Measurements from ENCODE around the gene NARF. TPM values are rescaled to one million over a fixed set of nuclear protein-coding genes. Genes with fewer than 3 reads are reported as not detected.

NARF gene
- total and polyA plus RNA-seq, 2 donors (not counting 3 experiments of a cell fraction or from before 2014, with no cell fraction given) = 83.4 to 158 TPM

DNA sequence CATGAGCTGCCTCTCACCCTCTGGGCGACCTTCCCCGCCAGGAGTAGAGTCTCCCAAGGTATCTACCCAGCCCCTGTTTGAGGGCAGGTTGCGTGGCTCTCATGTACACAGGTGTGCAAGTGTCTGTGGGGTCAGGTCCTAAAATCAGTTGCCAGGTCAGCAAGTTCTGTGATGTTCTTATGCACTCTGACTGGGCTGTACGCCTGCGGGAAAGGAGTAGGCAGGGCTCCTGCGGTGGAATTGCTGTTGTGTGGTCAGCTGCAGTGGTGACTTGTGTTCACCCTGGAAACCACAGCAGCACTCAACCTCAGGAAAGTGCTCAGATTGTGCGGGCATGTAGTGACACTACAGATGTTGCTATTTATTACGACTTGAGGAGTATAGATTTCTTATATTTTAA, 19.4 kb downstream of the NARF start:
- H3K79me2 ChIP-seq (ENCODE audit: control insufficient read depth, insufficient read depth, low read length) = no peaks in the 10 kb centered on the region
- H3K9me1 ChIP-seq (replicated peaks; ENCODE audit: control insufficient read depth, extremely low read depth, insufficient read depth, low read length) = no peaks in the 10 kb centered on the region
- no peak for FAIRE-seq
- H3K36me3 ChIP-seq (ENCODE audit: control insufficient read depth in 2 of 2, extremely low read depth in 1 of 2, insufficient read depth in 2 of 2, low read length in 2 of 2) = peaks cover 8 to 36% of the 10 kb centered on the region in 2 experiments
- peaks cover 5% of the 10 kb centered on the region for H3K4me1 ChIP-seq (ENCODE audit: control insufficient read depth, extremely low read depth, insufficient read depth, low read length)
- H3K9me3 ChIP-seq (replicated peaks; ENCODE audit: control insufficient read depth, insufficient read depth, low read length) = no peaks in the 10 kb centered on the region
- no peak overlapping the region for H2AFZ ChIP-seq (ENCODE audit: low read depth, low read length)
- dilution Hi-C loops (cut with MboI; ENCODE audit: extremely low pct_ligation_motif_present, low sequenced_read_pairs) (no loop called here), intact Hi-C loops (cut with micrococcal nuclease) (no loop called here)
- H3K4me2 ChIP-seq (ENCODE audit: insufficient read depth, low read length) = no peak overlapping the region
- TF ChIP-seq POLR2A (IDR thresholded peaks at IDR 0.05; ENCODE audit: low read depth, low read length) (no peak), EZH2 (IDR thresholded peaks at IDR 0.05; ENCODE audit: borderline replicate concordance, low read depth, low read length, severe bottlenecking) (no peak), POLR2AphosphoS5 (IDR thresholded peaks at IDR 0.05; ENCODE audit: insufficient read depth, low read depth, low read length) (no peak), FOS (IDR thresholded peaks at IDR 0.05; ENCODE audit: borderline replicate concordance, insufficient read depth, low read length) (no peak), GATA2 (IDR thresholded peaks at IDR 0.05; ENCODE audit: insufficient read depth, insufficient read length, low read depth, low read length) (no peak), MYC (IDR thresholded peaks at IDR 0.05; ENCODE audit: low read depth, low read length) (no peak), JUN (IDR thresholded peaks at IDR 0.05; ENCODE audit: borderline replicate concordance, insufficient read depth, insufficient read length, low read depth) (no peak)
- TF ChIP-seq, protein P1, sequence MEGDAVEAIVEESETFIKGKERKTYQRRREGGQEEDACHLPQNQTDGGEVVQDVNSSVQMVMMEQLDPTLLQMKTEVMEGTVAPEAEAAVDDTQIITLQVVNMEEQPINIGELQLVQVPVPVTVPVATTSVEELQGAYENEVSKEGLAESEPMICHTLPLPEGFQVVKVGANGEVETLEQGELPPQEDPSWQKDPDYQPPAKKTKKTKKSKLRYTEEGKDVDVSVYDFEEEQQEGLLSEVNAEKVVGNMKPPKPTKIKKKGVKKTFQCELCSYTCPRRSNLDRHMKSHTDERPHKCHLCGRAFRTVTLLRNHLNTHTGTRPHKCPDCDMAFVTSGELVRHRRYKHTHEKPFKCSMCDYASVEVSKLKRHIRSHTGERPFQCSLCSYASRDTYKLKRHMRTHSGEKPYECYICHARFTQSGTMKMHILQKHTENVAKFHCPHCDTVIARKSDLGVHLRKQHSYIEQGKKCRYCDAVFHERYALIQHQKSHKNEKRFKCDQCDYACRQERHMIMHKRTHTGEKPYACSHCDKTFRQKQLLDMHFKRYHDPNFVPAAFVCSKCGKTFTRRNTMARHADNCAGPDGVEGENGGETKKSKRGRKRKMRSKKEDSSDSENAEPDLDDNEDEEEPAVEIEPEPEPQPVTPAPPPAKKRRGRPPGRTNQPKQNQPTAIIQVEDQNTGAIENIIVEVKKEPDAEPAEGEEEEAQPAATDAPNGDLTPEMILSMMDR (IDR thresholded peaks at IDR 0.05; ENCODE audit: extremely low read depth in 1 of 2, insufficient read depth in 1 of 2, low read depth in 1 of 2, low read length in 2 of 2) = no peak
- TF ChIP-seq, protein P2, sequence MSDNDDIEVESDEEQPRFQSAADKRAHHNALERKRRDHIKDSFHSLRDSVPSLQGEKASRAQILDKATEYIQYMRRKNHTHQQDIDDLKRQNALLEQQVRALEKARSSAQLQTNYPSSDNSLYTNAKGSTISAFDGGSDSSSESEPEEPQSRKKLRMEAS (IDR thresholded peaks at IDR 0.05; ENCODE audit: insufficient read depth, insufficient read length) = no peak
- no TSS peak for BruUV-seq (replicated peaks)
- no peak overlapping the region for H3K27ac ChIP-seq (ENCODE audit: insufficient read depth, low read depth, low read length)
- H3K4me3 ChIP-seq (replicated peaks in 1 of 3; ENCODE audit: insufficient read depth in 1 of 3, low read depth in 1 of 3, low read length in 3 of 3) = no peak overlapping the region
- CTCF ChIA-PET = interaction anchor here (1.3 kb wide), 1 partner anchor 16 kb away, joined by 3 read pairs; no protein-coding TSS in a partner anchor
- H4K20me1 ChIP-seq (replicated peaks; ENCODE audit: control insufficient read depth, extremely low read depth, insufficient read depth, low read length) = no peaks in the 10 kb centered on the region
- POLR2A ChIA-PET = no interaction called here
- no peak for DNase-seq (ENCODE audit: low read depth, low spot score)
- no peak overlapping the region for H3K9ac ChIP-seq (replicated peaks; ENCODE audit: extremely low read depth, insufficient read depth, low read length)
- H3K27me3 ChIP-seq (ENCODE audit: control insufficient read depth in 2 of 2, insufficient read depth in 2 of 2, low read length in 2 of 2) = no peaks in the 10 kb centered on the region

All from endothelial cell of umbilical vein (primary cell).